ENCODE data around the gene PRKCA. TPM values are rescaled to one million over a fixed set of nuclear protein-coding genes. Genes with fewer than 3 reads are reported as not detected.
A peak's percentile ranks its signal among the peaks of the same experiment; 100 is the strongest.
"Not testable (repeated sequence)": the region's sequence is repeated elsewhere in the genome, so short reads cannot be mapped to it uniquely, and the experiment has no call there.

Gene PRKCA
- total RNA-seq, 1 experiment from 2014 or later: 29.5 TPM

- POLR2A ChIA-PET: interaction anchor here (1.0 kb wide), 1 partner anchor 9 kb away, joined by 3 read pairs; no protein-coding TSS in a partner anchor
- H3K4me3 Mint-ChIP-seq: peak overlapping the region; percentile 4; the same call in 1 of the 2 replicates
- DNase-seq (ENCODE audit: low spot score) (no peak), ATAC-seq (peak; percentile 35)
- CTCF ChIA-PET: no interaction called here
- no peaks in the 10 kb centered on the region for H3K27me3 Mint-ChIP-seq (ENCODE audit: low read depth)
- H3K4me1 Mint-ChIP-seq: peaks cover 60% of the 10 kb centered on the region
- peak; percentile 99 for TF ChIP-seq ZNF423 (CRISPR knock-in tag; IDR thresholded peaks at IDR 0.05)
- no peak for TF ChIP-seq TCF7 (CRISPR knock-in tag; IDR thresholded peaks at IDR 0.05; ENCODE audit: low read depth)
- peak; percentile 66; the same call in 1 of the 2 replicates for TF ChIP-seq ZNF121 (CRISPR knock-in tag; IDR thresholded peaks at IDR 0.05)
- 0 out of 2 replicates have a peak, but pooled peaks have one; percentile 31 for TF ChIP-seq ETV6 (CRISPR knock-in tag; IDR thresholded peaks at IDR 0.05)
- no peaks in the 10 kb centered on the region for H3K9me3 Mint-ChIP-seq
- no peaks in the 10 kb centered on the region for H3K36me3 Mint-ChIP-seq
- peak overlapping the region; percentile 63 for H3K27ac Mint-ChIP-seq
These were observed 147.8 kb downstream of the PRKCA start for GRCh38 chr17:66450008-66450851.

GRCh38 chr17:66450852-66451158 is 148.4 kb downstream of the PRKCA start:
- H3K9me3 Mint-ChIP-seq: no peaks in the 10 kb centered on the region
- peaks cover 2% of the 10 kb centered on the region for H3K36me3 Mint-ChIP-seq
- no peaks in the 10 kb centered on the region; the same call in 1 of the 2 replicates for H3K27me3 Mint-ChIP-seq (ENCODE audit: low read depth)
- CTCF ChIA-PET: no interaction called here
- POLR2A ChIA-PET: no interaction called here
- H3K27ac Mint-ChIP-seq: no peak overlapping the region
- TF ChIP-seq ZNF121 (CRISPR knock-in tag; IDR thresholded peaks at IDR 0.05) (no peak), USF1 (CRISPR knock-in tag; IDR thresholded peaks at IDR 0.05) (no peak), ZBTB21 (CRISPR knock-in tag; IDR thresholded peaks at IDR 0.05; ENCODE audit: borderline replicate concordance) (no peak), CREM (CRISPR knock-in tag; IDR thresholded peaks at IDR 0.05) (no peak), HMGXB4 (CRISPR knock-in tag; IDR thresholded peaks at IDR 0.05) (no peak), OVOL2 (CRISPR knock-in tag; IDR thresholded peaks at IDR 0.05; ENCODE audit: borderline replicate concordance) (no peak)
- DNase-seq (ENCODE audit: low spot score) (no peak), ATAC-seq (no peak)
- H3K4me1 Mint-ChIP-seq: peaks cover 60% of the 10 kb centered on the region
- H3K4me3 Mint-ChIP-seq: no peak overlapping the region

- TF ChIP-seq FOXJ3 (CRISPR knock-in tag; IDR thresholded peaks at IDR 0.05; ENCODE audit: borderline replicate concordance) (no peak), CTCF (IDR thresholded peaks at IDR 0.05) (peak; percentile 23; the same call in 1 of the 2 replicates)
- ATAC-seq: peak; percentile 89
- POLR2A ChIA-PET: no interaction called here
- Mint-ChIP-seq H3K4me3 (no peak overlapping the region), H3K4me1 (peaks cover 60% of the 10 kb centered on the region), H3K27ac (no peak overlapping the region), H3K36me3 (peaks cover 3% of the 10 kb centered on the region), H3K9me3 (no peaks in the 10 kb centered on the region), H3K27me3 (ENCODE audit: low read depth) (no peaks in the 10 kb centered on the region; the same call in 1 of the 2 replicates)
- DNase-seq (ENCODE audit: low spot score): peak; percentile 79
- CTCF ChIA-PET: interaction anchor here (0.5 to 1.0 kb wide), 4 partner anchors 11 to 222 kb away, joined by 3 to 4 read pairs (median 3); no protein-coding TSS in a partner anchor
These were observed 149.1 kb downstream of the PRKCA start for GRCh38 chr17:66451188-66452149.

- ATAC-seq: no peak
- ChIA-PET POLR2A (no interaction called here), CTCF (interaction anchor here (0.6 kb wide), 1 partner anchor 123 kb away, joined by 4 read pairs; no protein-coding TSS in a partner anchor)
- H3K36me3 Mint-ChIP-seq: peaks cover 11% of the 10 kb centered on the region
- peaks cover 10% of the 10 kb centered on the region for H3K9me3 Mint-ChIP-seq
- no peak for TF ChIP-seq TCF7 (CRISPR knock-in tag; IDR thresholded peaks at IDR 0.05; ENCODE audit: low read depth)
- no peak for TF ChIP-seq TP53 (CRISPR knock-in tag; IDR thresholded peaks at IDR 0.05)
- TF ChIP-seq ZNF317 (CRISPR knock-in tag; IDR thresholded peaks at IDR 0.05; ENCODE audit: borderline replicate concordance, low read depth): no peak
- DNase-seq (ENCODE audit: low spot score): no peak
- H3K4me1 Mint-ChIP-seq: peaks cover 29% of the 10 kb centered on the region
- H3K27me3 Mint-ChIP-seq (ENCODE audit: low read depth): peaks cover 14% of the 10 kb centered on the region
- no peak overlapping the region for H3K27ac Mint-ChIP-seq
- no peak overlapping the region for H3K4me3 Mint-ChIP-seq
These were observed 152.6 kb downstream of the PRKCA start for GRCh38 chr17:66455060-66455459.

GRCh38 chr17:66457499-66457898 is 155.1 kb downstream of the PRKCA start:
- Mint-ChIP-seq H3K36me3 (peaks cover 11% of the 10 kb centered on the region), H3K27me3 (ENCODE audit: low read depth) (peaks cover 39% of the 10 kb centered on the region)
- POLR2A ChIA-PET; H3K27ac Mint-ChIP-seq; H3K4me3 Mint-ChIP-seq; DNase-seq (ENCODE audit: low spot score); ATAC-seq; H3K9me3 Mint-ChIP-seq; H3K4me1 Mint-ChIP-seq: not testable (repeated sequence)
- CTCF ChIA-PET: interaction anchor here (0.7 kb wide), 1 partner anchor 217 kb away, joined by 3 read pairs; no protein-coding TSS in a partner anchor

Measured in WTC11 (cell line).